Activated T-cell treated with anti-CD3 and anti-CD28 coated beads, Interleukin-2, amount 50 U/mL, for 24 hours (primary cell): Measurements from ENCODE around the gene CCL11.
"Not testable (repeated sequence)": the region's sequence is repeated elsewhere in the genome, so short reads cannot be mapped to it uniquely, and the experiment has no call there.

Experiments
- DNase-seq: peaks from one replicate; pipeline ENCODE4 v3.0.0-alpha.2; 2020
- H3K27ac Mint-ChIP-seq: 2 replicates; pipeline ENCODE4 v1.8.0; 2020; ENCODE audit warnings: mild to moderate bottlenecking, mixed read lengths
- H3K27me3 Mint-ChIP-seq: 2 replicates; pipeline ENCODE4 v1.8.0; 2020; ENCODE audit warnings: mixed read lengths
- H3K36me3 Mint-ChIP-seq: 2 replicates; pipeline ENCODE4 v1.8.0; 2020; ENCODE audit warnings: low read depth, mixed read lengths
- H3K4me1 Mint-ChIP-seq: 2 replicates; pipeline ENCODE4 v1.8.0; 2020; ENCODE audit warnings: low read depth, mixed read lengths
- H3K4me3 Mint-ChIP-seq: 2 replicates; pipeline ENCODE4 v1.8.0; 2020; ENCODE audit warnings: mild to moderate bottlenecking, moderate library complexity, mixed read lengths
- H3K9me3 Mint-ChIP-seq: 2 replicates; pipeline ENCODE4 v1.8.0; 2020; ENCODE audit warnings: mixed read lengths

The CCL11 gene

DNA sequence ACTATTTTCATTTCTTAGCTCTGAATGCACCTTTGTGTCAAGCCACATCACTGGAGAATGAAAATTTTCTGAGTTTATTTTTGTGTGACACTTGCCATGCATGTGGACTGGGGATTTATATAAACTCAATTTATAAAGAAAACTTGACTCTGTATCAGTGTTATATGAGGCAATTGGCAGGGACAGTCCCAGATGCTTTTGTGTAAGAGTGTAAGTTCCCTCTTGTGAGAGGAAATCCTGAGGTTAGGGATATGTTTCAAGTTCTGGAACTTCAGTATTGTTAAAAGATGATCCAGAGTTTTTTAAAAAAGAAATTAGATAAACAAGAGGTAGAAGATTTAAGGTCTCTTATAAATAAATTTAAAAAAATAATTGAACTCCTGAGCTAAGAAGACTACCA, 22.8 kb downstream of the CCL11 start:
- DNase-seq = no peak
- Mint-ChIP-seq H3K27ac (no peak overlapping the region), H3K4me1 (peaks cover 2% of the 10 kb centered on the region), H3K27me3 (peaks cover 42% of the 10 kb centered on the region), H3K36me3 (no peaks in the 10 kb centered on the region), H3K4me3 (no peak overlapping the region), H3K9me3 (no peaks in the 10 kb centered on the region)

DNA sequence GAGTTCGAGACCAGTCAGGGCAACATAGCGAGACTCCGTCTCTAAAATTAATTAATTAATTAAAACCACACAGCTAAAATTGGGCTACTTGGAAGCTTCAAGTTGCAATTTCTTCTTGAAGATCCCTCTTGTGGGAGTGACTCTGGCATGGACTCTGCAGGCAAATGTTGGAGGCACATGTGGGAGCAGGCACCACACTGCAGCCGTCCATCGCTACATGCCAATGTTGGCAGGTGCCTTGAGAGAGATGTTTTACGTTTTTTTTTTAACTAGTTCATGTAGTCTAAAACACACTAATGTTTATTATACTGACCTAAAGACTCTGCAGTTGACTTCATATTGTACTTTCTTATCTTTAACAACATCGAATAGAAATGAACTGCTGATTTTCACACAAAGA, 25.7 kb downstream of the CCL11 start:
- no peak overlapping the region for H3K27ac Mint-ChIP-seq
- H3K9me3 Mint-ChIP-seq = no peaks in the 10 kb centered on the region
- no peaks in the 10 kb centered on the region for H3K36me3 Mint-ChIP-seq
- no peak for DNase-seq
- H3K4me1 Mint-ChIP-seq = peaks cover 2% of the 10 kb centered on the region
- H3K4me3 Mint-ChIP-seq = no peak overlapping the region
- H3K27me3 Mint-ChIP-seq = peaks cover 47% of the 10 kb centered on the region

DNA sequence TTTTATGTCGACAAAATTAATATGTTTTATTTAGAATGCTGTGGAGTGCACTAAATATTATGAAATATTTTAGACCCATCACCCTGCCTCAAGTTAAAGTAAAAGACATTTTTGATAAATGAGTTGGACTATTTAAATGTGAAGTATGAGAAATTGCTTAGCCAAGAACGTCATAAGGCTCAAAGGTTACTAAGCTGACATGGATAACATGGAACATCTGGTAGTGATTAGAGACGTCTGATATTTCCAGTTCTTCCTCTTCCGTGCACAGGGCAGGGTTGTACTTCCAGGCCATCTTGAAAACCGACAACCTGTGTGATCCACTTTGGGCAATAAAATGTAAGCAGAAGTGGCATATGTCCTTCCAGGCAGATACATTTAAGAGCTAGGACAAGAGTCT, 26.5 kb downstream of the CCL11 start:
- Mint-ChIP-seq H3K36me3 (no peaks in the 10 kb centered on the region), H3K27me3 (peaks cover 45% of the 10 kb centered on the region)

DNA sequence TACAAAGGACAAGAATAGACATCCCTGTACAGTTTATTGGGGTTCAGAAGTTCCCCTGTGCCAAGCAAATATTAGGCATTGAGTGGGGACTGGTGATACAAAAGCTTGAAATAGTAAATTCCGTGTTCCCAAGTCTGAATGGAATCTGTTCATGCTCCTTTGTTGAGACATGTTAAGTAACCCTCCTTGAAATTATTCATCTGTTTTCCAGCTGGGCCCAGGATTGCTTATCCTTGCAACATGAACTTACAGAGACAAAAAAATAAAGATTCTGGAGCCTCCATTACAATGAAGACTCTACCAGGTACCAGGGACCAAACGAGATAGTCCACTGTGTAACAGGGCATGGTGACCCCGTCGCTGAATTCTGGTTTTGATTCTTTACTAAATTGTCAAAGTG, 27.6 kb downstream of the CCL11 start:
- no peak for DNase-seq
- Mint-ChIP-seq H3K9me3 (no peaks in the 10 kb centered on the region), H3K27me3 (peaks cover 36% of the 10 kb centered on the region), H3K4me3 (no peak overlapping the region), H3K27ac (no peak overlapping the region), H3K4me1 (no peaks in the 10 kb centered on the region), H3K36me3 (no peaks in the 10 kb centered on the region)

More for the DNA sequence above, 26.5 kb downstream of the CCL11 start:
- Mint-ChIP-seq H3K27ac (no peak overlapping the region), H3K9me3 (no peaks in the 10 kb centered on the region), H3K4me3 (no peak overlapping the region), H3K4me1 (peaks cover 2% of the 10 kb centered on the region)
- no peak for DNase-seq

DNA sequence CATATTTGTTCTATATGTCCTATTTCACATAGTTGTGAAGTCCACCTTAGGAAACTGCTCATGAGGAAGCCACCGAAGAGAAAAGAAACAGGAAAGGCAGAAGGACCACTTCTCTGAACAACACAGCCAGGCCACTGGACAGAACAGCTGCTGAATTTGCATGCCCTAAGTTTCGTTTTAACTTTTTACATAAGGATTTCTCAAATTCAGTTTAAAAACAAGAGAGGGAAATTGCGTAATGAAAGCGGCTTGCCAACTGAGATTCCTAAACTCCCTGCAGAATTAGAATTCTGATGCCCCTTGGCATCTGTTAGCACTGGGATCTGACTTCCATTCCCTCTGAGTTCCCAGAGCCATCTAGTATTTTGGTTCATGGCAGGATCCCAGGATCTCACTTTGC, 28.7 kb downstream of the CCL11 start:
- H3K9me3 Mint-ChIP-seq = no peaks in the 10 kb centered on the region
- H3K4me1 Mint-ChIP-seq = no peaks in the 10 kb centered on the region
- no peak overlapping the region for H3K27ac Mint-ChIP-seq
- H3K4me3 Mint-ChIP-seq = no peak overlapping the region
- H3K27me3 Mint-ChIP-seq = peaks cover 35% of the 10 kb centered on the region
- H3K36me3 Mint-ChIP-seq = no peaks in the 10 kb centered on the region
- no peak for DNase-seq

DNA sequence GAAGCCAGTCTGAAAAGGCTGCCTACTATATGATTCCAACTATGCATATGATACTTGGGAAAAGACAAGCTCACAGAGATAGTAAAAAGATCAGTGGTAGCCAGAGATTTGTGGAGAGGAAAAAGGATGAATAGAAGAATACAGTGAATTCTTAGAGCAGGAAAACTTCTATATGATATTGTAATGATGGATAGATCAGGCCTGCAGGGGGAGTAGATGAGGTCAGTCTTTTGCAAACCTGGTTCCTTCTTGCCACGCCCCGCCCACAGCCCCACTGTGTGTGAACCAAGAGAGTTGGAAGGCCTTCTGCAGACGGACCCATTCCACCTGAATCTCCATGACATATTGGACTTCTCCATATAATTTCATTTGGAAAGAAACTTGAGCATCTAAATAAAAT, 32.9 kb downstream of the CCL11 start:
- H3K4me1 Mint-ChIP-seq = no peaks in the 10 kb centered on the region
- no peak for DNase-seq

DNA sequence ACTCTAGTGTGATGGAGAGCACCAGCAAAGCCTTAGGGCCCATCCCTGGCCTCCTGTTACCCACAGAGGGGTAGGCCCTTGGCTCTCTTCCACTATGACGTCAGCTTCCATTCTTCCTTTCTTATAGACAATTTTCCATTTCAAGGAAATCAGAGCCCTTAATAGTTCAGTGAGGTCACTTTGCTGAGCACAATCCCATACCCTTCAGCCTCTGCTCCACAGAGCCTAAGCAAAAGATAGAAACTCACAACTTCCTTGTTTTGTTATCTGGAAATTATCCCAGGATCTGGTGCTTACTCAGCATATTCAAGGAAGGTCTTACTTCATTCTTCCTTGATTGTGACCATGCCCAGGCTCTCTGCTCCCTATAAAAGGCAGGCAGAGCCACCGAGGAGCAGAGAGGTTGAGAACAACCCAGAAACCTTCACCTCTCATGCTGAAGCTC, 33.5 kb downstream of the CCL11 start, which contains the start of gene CCL8:
CCL8 (plus strand) TSS at position 397 of the 445 bp plus-strand sequence. CDS start 67 bp downstream, outside the sequence.
- no peak within 1 kb of the TSS for H3K4me3 Mint-ChIP-seq
- H3K36me3 Mint-ChIP-seq = no peaks in the 10 kb centered on the region
- H3K4me1 Mint-ChIP-seq = no peaks in the 10 kb centered on the region
- no peak for DNase-seq
- H3K27ac Mint-ChIP-seq = no peak within 1 kb of the TSS
- peaks cover 3% of the 10 kb centered on the region for H3K9me3 Mint-ChIP-seq
- H3K27me3 Mint-ChIP-seq = peaks cover 26% of the 10 kb centered on the region

More for the DNA sequence above, 32.9 kb downstream of the CCL11 start:
- Mint-ChIP-seq H3K4me3 (no peak overlapping the region), H3K9me3 (no peaks in the 10 kb centered on the region), H3K27me3 (peaks cover 28% of the 10 kb centered on the region), H3K36me3 (no peaks in the 10 kb centered on the region), H3K27ac (no peak overlapping the region)

DNA sequence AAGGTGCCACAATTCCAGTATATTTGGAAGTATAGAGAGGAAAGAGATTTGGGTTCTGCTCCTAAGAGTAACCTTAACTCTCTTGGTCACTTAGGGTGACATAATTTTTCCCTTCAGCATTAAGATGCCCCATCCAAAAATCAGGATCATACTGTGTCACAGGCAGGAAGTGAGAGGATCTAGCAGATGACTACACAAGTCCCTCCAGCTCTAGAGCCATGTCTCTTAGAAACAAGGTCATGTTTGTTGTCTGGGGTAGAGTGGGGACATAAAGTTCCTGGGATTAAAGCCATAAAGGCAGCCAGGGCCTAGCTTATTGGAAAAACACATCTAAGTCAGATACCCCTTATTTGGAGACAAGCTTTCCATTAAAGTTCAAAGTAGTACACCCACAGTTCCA, 36.4 kb downstream of the CCL11 start:
- H3K27ac Mint-ChIP-seq = no peak overlapping the region
- H3K27me3 Mint-ChIP-seq = peaks cover 31% of the 10 kb centered on the region
- H3K36me3 Mint-ChIP-seq = no peaks in the 10 kb centered on the region
- no peak overlapping the region for H3K4me3 Mint-ChIP-seq
- peaks cover 13% of the 10 kb centered on the region for H3K9me3 Mint-ChIP-seq
- DNase-seq = no peak
- no peaks in the 10 kb centered on the region for H3K4me1 Mint-ChIP-seq

DNA sequence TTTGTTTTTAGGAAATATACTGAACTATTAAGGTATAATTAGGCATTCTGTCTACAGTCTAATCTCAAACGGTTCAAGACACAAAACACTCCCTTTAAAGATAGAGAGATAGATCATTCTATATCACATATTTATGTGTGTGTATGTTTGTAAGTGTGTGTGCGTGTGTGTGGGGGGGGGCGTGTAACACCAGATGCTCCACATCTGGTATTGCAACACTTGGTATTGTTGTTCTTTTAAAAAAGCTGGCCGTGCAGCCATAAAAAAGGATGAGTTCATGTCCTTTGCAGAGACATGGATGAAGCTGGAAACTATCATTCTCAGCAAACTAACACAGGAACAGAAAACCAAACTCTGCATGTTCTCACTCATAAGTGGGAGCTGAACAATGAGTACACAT, 42.0 kb downstream of the CCL11 start:
- not testable (repeated sequence) for H3K36me3 Mint-ChIP-seq, H3K4me3 Mint-ChIP-seq, H3K4me1 Mint-ChIP-seq, DNase-seq, H3K27ac Mint-ChIP-seq
- peaks cover 49% of the 10 kb centered on the region for H3K27me3 Mint-ChIP-seq
- H3K9me3 Mint-ChIP-seq = peaks cover 13% of the 10 kb centered on the region

DNA sequence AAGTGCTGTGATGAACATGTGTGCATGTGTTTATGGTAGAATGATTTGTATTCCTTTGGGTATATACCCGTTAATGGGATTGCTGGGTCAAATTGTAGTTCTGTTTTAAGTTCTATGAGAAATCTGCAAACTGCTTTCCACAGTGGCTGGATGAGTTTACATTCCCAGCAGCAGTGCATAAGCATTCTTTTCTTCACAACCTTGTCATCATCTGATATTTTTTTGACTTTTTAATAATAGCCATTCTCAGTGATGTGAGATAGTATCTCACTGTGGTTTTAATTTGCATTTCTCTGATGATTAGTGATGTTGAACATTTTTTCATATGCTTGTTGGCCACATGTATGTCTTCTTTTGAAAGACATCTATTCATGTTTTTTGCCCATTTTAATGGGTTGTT, 52.2 kb downstream of the CCL11 start:
- Mint-ChIP-seq H3K4me1 (no peaks in the 10 kb centered on the region), H3K9me3 (no peaks in the 10 kb centered on the region), H3K4me3 (no peak overlapping the region), H3K27ac (no peak overlapping the region), H3K27me3 (peaks cover 62% of the 10 kb centered on the region), H3K36me3 (no peaks in the 10 kb centered on the region)
- DNase-seq = no peak
